Colonic mucosa (tissue), 4 donors: ENCODE measurements around the gene CCDC78. TPM values are rescaled to one million over a fixed set of nuclear protein-coding genes. Genes with fewer than 3 reads are reported as not detected.

Experiments used
- DNase-seq: peaks from one replicate; pipeline ENCODE4 v3.0.0-alpha.2; 2020
- H3K27ac ChIP-seq: fragments of 200-600 bp; one replicate; pipeline ENCODE4 v1.8.0; 2021
- H3K27me3 ChIP-seq: fragments of 200-600 bp; one replicate; pipeline ENCODE4 v1.8.0; 2021
- H3K36me3 ChIP-seq: fragments of 200-600 bp; one replicate; pipeline ENCODE4 v1.8.0; 2021
- H3K4me1 ChIP-seq: fragments of 200-600 bp; one replicate; pipeline ENCODE4 v1.8.0; 2021; ENCODE audit warnings: mild to moderate bottlenecking
- H3K4me3 ChIP-seq: fragments of 200-600 bp; one replicate; pipeline ENCODE4 v1.8.0; 2021
- H3K9ac ChIP-seq, 2 donors: one replicate each; pipeline ENCODE4 v1.7.0; 2013; ENCODE audit warnings: control low read depth in 2 of 2, low read depth in 2 of 2, low read length in 2 of 2
- H3K9me3 ChIP-seq: fragments of 200-600 bp; one replicate; pipeline ENCODE4 v1.8.0; 2021
- intact Hi-C: fragments of 100-400 bp; cut with DNase I; formaldehyde crosslinking; loops from one replicate; pipeline ENCODE4 v1.14.1; 2022
- total RNA-seq, 2 donors: library from RNA; stranded (reverse); fragmentation: NEBNext Ultra II Directional in 1 of 2; extraction: Animal tissue kit (Norgen Biotek cat#: 25700) in 1 of 2; gene quantifications; one replicate each; pipeline ENCODE4 v1.2.1, GENCODE V29; 2021
- TF ChIP-seq, protein P1 (sequence below): fragments of 200-600 bp; IDR thresholded peaks from one replicate; pipeline ENCODE4 v1.8.0; 2022; ENCODE audit warnings: antibody characterized with exemption, mild to moderate bottlenecking
- donor health status: healthy.
- donor health status: DM: no; HTN: no; CAD: no.
- donor health status: DM: no; HTN: no; CAD: no.

The CCDC78 gene
- total RNA-seq, 2 donors from 2014 or later: 0.37 to 3.7 TPM

DNA sequence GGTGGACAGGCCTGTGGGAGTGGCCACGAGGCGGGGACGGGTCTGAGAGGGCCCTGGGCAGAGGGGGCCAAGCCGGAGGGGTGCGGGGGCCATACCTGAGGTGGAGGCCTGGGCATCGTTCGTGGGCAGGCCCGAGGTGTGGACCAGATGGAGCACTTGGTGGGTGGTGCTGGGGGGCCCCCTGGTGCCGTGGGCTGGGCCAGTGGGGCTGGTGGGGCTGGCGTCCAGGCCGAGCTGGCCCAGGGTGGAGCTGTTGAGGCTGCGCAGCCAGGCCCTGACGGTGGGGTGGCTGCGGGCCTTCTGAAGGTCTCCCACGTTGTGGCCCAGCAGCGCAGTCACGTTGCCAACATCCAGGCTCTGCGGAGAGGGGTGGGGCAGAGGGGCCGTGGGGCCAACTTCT is 43.7 kb upstream of the CCDC78 start:
- no peaks in the 10 kb centered on the region for H3K9me3 ChIP-seq
- no peak overlapping the region for H3K9ac ChIP-seq
- intact Hi-C loops: no loop called here
- no peaks in the 10 kb centered on the region for H3K4me1 ChIP-seq
- TF ChIP-seq, protein P1, sequence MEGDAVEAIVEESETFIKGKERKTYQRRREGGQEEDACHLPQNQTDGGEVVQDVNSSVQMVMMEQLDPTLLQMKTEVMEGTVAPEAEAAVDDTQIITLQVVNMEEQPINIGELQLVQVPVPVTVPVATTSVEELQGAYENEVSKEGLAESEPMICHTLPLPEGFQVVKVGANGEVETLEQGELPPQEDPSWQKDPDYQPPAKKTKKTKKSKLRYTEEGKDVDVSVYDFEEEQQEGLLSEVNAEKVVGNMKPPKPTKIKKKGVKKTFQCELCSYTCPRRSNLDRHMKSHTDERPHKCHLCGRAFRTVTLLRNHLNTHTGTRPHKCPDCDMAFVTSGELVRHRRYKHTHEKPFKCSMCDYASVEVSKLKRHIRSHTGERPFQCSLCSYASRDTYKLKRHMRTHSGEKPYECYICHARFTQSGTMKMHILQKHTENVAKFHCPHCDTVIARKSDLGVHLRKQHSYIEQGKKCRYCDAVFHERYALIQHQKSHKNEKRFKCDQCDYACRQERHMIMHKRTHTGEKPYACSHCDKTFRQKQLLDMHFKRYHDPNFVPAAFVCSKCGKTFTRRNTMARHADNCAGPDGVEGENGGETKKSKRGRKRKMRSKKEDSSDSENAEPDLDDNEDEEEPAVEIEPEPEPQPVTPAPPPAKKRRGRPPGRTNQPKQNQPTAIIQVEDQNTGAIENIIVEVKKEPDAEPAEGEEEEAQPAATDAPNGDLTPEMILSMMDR: no peak
- no peaks in the 10 kb centered on the region for H3K36me3 ChIP-seq
- H3K27ac ChIP-seq: no peak overlapping the region
- no peak overlapping the region for H3K4me3 ChIP-seq
- DNase-seq: no peak
- no peaks in the 10 kb centered on the region for H3K27me3 ChIP-seq

DNA sequence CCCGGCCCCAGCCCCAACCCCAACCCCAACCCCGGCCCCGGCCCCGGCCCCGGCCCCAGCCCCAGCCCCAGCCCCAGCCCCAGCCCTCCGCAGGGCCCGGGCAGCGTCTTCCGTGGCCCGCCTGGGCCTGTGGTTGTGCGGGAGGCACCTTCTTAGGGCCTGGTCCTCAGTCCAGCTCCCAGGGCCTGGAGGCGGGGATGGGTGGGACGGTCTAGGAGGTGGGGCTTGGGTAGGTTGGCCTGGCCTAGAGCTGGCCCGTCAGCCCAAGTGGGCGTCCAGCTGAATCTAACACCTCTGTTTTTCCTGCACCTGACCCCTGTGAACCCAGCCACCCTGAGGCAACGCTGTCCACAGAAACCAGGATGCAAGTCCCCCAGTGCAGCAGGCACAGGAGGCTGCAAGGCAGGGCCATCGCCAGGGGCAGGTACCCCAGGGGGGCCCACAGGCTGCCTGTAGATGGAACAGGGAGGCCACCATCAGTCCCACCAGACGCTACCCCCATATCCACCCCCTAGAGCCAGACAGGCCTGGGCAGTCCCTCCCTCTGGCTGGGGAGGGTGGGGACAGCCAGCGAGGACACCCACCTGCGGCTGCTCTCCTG is 43.0 kb upstream of the CCDC78 start:
- Histone ChIP-seq H3K9ac (no peak overlapping the region), H3K27ac (no peak overlapping the region), H3K36me3 (no peaks in the 10 kb centered on the region), H3K27me3 (no peaks in the 10 kb centered on the region), H3K9me3 (no peaks in the 10 kb centered on the region), H3K4me3 (no peak overlapping the region), H3K4me1 (no peaks in the 10 kb centered on the region)
- TF ChIP-seq, protein P1: no peak
- no peak for DNase-seq
- intact Hi-C loops: no loop called here

DNA sequence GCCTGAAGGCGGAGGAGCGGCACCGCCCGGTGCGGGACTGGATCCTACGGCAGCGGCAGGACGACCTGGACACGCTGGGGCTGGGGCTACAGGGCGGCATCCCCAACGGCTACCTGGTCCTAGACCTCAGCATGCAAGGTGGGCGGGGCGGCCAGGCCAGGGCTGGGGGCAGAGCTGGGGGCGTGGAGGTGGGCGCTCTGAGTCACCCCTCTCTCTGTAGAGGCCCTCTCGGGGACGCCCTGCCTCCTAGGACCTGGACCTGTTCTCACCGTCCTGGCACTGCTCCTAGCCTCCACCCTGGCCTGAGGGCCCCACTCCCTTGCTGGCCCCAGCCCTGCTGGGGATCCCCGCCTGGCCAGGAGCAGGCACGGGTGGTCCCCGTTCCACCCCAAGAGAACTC is 42.2 kb upstream of the CCDC78 start:
- no peaks in the 10 kb centered on the region for H3K9me3 ChIP-seq
- intact Hi-C loops: no loop called here
- TF ChIP-seq, protein P1: no peak
- no peak for DNase-seq
- H3K36me3 ChIP-seq: no peaks in the 10 kb centered on the region
- no peak overlapping the region for H3K9ac ChIP-seq
- H3K27ac ChIP-seq: no peak overlapping the region
- no peak overlapping the region for H3K4me3 ChIP-seq
- no peaks in the 10 kb centered on the region for H3K4me1 ChIP-seq
- H3K27me3 ChIP-seq: no peaks in the 10 kb centered on the region

DNA sequence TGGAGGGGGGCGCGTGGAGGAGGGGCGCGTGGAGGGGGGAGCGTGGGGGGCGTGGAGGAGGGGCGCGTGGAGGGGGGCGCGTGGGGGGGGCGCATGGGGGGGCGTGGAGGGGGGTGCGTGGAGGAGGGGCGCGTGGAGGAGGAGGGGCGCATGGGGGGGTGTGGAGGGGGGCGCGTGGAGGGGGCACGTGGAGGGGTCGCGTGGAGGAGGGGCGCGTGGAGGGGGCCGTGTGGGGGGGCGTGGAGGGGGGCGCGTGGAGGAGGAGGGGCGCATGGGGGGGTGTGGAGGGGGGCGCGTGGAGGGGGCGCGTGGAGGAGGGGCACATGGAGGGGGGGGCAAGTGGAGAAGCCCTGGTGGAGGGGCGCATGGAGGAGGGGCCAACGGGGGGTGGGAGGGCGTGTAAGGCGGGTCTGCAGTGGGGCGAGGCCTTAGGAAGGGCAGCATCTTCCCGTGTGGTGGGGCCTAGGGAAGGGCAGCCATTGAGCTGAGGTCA is 41.5 kb upstream of the CCDC78 start:
- no peaks in the 10 kb centered on the region for H3K36me3 ChIP-seq
- DNase-seq: no peak
- H3K4me1 ChIP-seq: no peaks in the 10 kb centered on the region
- H3K27me3 ChIP-seq: no peaks in the 10 kb centered on the region
- TF ChIP-seq, protein P1: no peak
- intact Hi-C loops: no loop called here
- H3K27ac ChIP-seq: no peak overlapping the region
- no peak overlapping the region for H3K4me3 ChIP-seq
- H3K9ac ChIP-seq: no peak overlapping the region
- no peaks in the 10 kb centered on the region for H3K9me3 ChIP-seq

DNA sequence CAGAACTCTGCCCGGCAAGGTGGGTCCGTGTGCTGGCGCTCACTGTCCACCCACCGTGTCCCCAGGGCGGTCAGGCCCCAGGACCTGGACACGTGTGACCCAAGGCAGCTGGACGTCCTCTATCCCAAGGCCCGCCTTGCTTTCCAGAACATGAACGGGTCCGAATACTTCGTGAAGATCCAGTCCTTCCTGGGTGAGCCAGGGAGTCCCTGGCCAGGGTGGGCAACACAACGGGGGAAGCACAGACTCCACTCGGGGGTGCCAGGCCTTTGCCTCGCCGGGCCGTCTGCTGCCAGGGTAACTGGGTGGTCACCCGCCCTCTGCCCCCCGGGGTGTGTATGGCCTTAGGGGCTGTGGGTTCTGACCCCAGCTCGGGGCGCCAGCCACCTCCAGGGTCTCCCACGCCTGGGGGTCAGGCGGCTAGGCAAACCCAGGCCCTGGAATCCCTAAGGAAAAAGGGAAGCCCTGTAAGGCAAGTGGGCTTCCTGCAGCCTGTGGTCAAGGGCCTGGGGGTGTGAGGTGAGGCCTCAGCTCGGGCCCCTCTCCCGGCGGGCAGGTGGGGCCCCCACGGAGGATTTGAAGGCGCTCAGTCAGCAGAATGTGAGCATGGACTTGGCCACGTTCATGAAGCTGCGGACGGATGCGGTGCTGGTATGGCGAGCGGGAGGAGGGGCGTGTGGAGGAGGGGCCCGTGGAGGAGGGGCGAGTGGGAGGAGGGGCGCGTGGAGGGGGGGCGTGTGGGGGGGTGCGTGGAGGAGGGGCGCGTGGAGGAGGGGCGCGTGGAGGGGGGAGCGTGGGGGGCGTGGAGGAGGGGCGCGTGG is 40.8 kb upstream of the CCDC78 start:
- no peak overlapping the region for H3K9ac ChIP-seq
- H3K27me3 ChIP-seq: no peaks in the 10 kb centered on the region
- intact Hi-C loops: no loop called here
- DNase-seq: no peak
- TF ChIP-seq, protein P1: no peak
- H3K4me3 ChIP-seq: no peak overlapping the region
- no peak overlapping the region for H3K27ac ChIP-seq
- no peaks in the 10 kb centered on the region for H3K9me3 ChIP-seq
- no peaks in the 10 kb centered on the region for H3K36me3 ChIP-seq
- H3K4me1 ChIP-seq: no peaks in the 10 kb centered on the region
